IMR-90 (cell line): ENCODE results near the gene RIPK3. TPM values are rescaled to one million over a fixed set of nuclear protein-coding genes. Genes with fewer than 3 reads are reported as not detected.

Experiments
- CEBPB ChIP-seq: IDR thresholded peaks from 2 replicates; pipeline ENCODE4 v1.6.1; 2012; ENCODE audit warnings: low read depth, low read length, improper control_type of control experiment
- CTCF ChIP-seq: conservative IDR thresholded peaks from 2 replicates; pipeline ENCODE4 v1.5.1; 2012; ENCODE audit warnings: mild to moderate bottlenecking, low read depth, low read length, improper control_type of control experiment
- ELK1 ChIP-seq: fragments of 150-350 bp; IDR thresholded peaks from 2 replicates; pipeline ENCODE4 v1.6.1; 2016; ENCODE audit warnings: low read depth, mild to moderate bottlenecking, low read length, moderate library complexity, borderline replicate concordance
- FOS ChIP-seq: fragments of 150-350 bp; IDR thresholded peaks from 2 replicates; pipeline ENCODE4 v1.6.1; 2016; ENCODE audit warnings: low read depth, low read length
- MAFK ChIP-seq: IDR thresholded peaks from 2 replicates; pipeline ENCODE4 v1.6.1; 2012; ENCODE audit warnings: low read depth, low read length, improper control_type of control experiment
- RCOR1 ChIP-seq: IDR thresholded peaks from 2 replicates; pipeline ENCODE4 v1.6.1; 2012; ENCODE audit warnings: mild to moderate bottlenecking, low read length, improper control_type of control experiment; ENCODE audit not compliant: insufficient replicate concordance
- polyA plus RNA-seq, 3 experiments: library from polyadenylated mRNA; depleted of rRNA; stranded (reverse); fragments of >200 nt; gene quantifications; 2 replicates each; pipeline ENCODE4 v1.2.3, GENCODE V29; 2012; ENCODE audit warnings: low replicate concordance in 1 of 3
- total RNA-seq: library from RNA; depleted of rRNA; stranded (reverse); fragments of >200 nt; gene quantifications from 2 replicates; pipeline ENCODE4 v1.2.3, GENCODE V29; 2012

The RIPK3 gene
- total and polyA plus RNA-seq, 2 of the 4 experiments (the other 2 are of a cell fraction): 0.09 TPM; not detected in 1

GRCh38 chr14:24364841-24365240 is 25.1 kb upstream of the RIPK3 start (continued):
- TF ChIP-seq CTCF: no peak
- no peak for TF ChIP-seq MAFK
- no peak for TF ChIP-seq RCOR1
- TF ChIP-seq ELK1: no peak
- TF ChIP-seq FOS: no peak
- TF ChIP-seq CEBPB: no peak
